Tibial nerve (tissue), 3 donors: ENCODE results near the gene COX4I1.

Source experiments
- POLR2A ChIP-seq, 2 donors: fragments of 450-650 bp; IDR thresholded peaks; one replicate each; pipeline ENCODE4 v1.6.1; 2017; ENCODE audit warnings: antibody characterized with exemption in 2 of 2, mild to moderate bottlenecking in 2 of 2, moderate library complexity in 2 of 2
- TF ChIP-seq, protein P1 (sequence below), 5 experiments: fragments of 200-600 bp in 3 of 5; fragments of 450-650 bp in 2 of 5; sonication (generic) in 3 of 5; IDR thresholded peaks; one replicate each; pipeline ENCODE4 v1.5.1; 2016 to 2019; ENCODE audit warnings: antibody characterized with exemption in 5 of 5, mild to moderate bottlenecking in 3 of 5, moderate library complexity in 2 of 5

DNA sequence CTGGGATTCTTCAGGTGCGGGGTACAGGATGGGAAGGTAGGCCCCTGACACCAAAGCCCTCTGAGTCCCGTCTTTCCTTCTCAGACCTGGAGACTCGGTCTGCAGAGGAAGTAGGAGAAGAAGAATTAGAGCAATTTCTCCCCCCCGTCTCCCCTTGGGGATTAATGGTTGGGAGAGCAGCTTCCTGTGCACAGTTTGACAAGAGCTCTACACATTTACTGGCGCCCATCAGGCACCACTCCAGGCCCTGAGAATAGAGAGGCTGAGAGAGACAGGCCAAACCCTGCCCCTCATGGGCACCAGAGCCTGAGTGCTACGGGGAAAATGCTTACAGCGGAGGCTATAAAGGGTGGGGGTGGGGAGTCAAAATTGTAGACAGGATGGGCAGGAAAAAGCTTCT, 45.1 kb upstream of the COX4I1 start:
- TF ChIP-seq, protein P1, sequence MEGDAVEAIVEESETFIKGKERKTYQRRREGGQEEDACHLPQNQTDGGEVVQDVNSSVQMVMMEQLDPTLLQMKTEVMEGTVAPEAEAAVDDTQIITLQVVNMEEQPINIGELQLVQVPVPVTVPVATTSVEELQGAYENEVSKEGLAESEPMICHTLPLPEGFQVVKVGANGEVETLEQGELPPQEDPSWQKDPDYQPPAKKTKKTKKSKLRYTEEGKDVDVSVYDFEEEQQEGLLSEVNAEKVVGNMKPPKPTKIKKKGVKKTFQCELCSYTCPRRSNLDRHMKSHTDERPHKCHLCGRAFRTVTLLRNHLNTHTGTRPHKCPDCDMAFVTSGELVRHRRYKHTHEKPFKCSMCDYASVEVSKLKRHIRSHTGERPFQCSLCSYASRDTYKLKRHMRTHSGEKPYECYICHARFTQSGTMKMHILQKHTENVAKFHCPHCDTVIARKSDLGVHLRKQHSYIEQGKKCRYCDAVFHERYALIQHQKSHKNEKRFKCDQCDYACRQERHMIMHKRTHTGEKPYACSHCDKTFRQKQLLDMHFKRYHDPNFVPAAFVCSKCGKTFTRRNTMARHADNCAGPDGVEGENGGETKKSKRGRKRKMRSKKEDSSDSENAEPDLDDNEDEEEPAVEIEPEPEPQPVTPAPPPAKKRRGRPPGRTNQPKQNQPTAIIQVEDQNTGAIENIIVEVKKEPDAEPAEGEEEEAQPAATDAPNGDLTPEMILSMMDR (IDR thresholded peaks at IDR 0.05) = no peak
- no peak for TF ChIP-seq POLR2A (IDR thresholded peaks at IDR 0.05)
